ENCODE measurements around the gene RAP1A. TPM values are rescaled to one million over a fixed set of nuclear protein-coding genes. Genes with fewer than 3 reads are reported as not detected.
"Not testable (repeated sequence)": the region's sequence is repeated elsewhere in the genome, so short reads cannot be mapped to it uniquely, and the experiment has no call there.

RAP1A gene
- polyA plus RNA-seq, 1 donor, result 95.2 TPM

GRCh38 chr1:111660204-111661150 lies 40.9 kb downstream of the RAP1A start:
- Histone ChIP-seq H3K9me3 (ENCODE audit: control insufficient read depth, low read depth, low read length) (peaks cover 2% of the 10 kb centered on the region), H3K36me3 (ENCODE audit: control insufficient read depth, insufficient read depth, low read length) (no peaks in the 10 kb centered on the region), H3K4me3 (ENCODE audit: low read length) (no peak overlapping the region), H3K27me3 (ENCODE audit: control insufficient read depth, insufficient read depth, low read length) (no peaks in the 10 kb centered on the region), H3K27ac (ENCODE audit: low read length) (peak overlapping the region; percentile 45), H3K4me1 (ENCODE audit: control insufficient read depth, insufficient read depth, low read length) (peaks cover 31% of the 10 kb centered on the region)
- peak in 1 of 2 donors; percentile 51 for DNase-seq
- 0% methylated on average over 1 of the region's 5 CpGs for WGBS (ENCODE audit: insufficient coverage, low lambda C conversion rate)

DNA sequence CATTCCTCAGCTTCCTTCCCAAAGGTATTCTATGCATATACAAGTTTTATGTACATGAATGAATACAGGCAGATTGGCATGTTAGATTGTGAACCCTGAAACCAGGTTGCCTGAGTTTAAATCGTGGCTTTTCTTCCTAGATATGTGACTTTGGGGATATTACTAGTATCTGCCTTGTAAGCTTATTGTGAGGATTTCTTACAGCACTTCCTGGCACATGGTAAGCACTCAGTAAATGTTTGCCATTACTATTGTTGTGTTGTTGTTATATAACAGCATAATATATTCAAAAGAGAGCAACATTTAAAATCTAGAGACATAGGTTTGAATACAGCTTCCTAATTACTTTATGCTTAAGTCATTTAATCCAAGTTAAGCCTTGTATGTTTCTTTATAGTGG lies 45.1 kb downstream of the RAP1A start:
- Histone ChIP-seq H3K36me3 (ENCODE audit: control insufficient read depth, insufficient read depth, low read length) (peaks cover 3% of the 10 kb centered on the region), H3K4me3 (ENCODE audit: low read length) (no peak overlapping the region), H3K27me3 (ENCODE audit: control insufficient read depth, insufficient read depth, low read length) (no peaks in the 10 kb centered on the region), H3K4me1 (ENCODE audit: control insufficient read depth, insufficient read depth, low read length) (peaks cover 17% of the 10 kb centered on the region), H3K27ac (ENCODE audit: low read length) (peak overlapping the region; percentile 57), H3K9me3 (ENCODE audit: control insufficient read depth, low read depth, low read length) (peaks cover 2% of the 10 kb centered on the region)
- no peak for DNase-seq
- no CpG with 5 or more reads among the region's 1 CpG for WGBS (ENCODE audit: insufficient coverage, low lambda C conversion rate)

GRCh38 chr1:111665497-111665896 lies 45.9 kb downstream of the RAP1A start:
- Histone ChIP-seq H3K4me1 (ENCODE audit: control insufficient read depth, insufficient read depth, low read length) (peaks cover 9% of the 10 kb centered on the region), H3K27me3 (ENCODE audit: control insufficient read depth, insufficient read depth, low read length) (no peaks in the 10 kb centered on the region), H3K4me3 (ENCODE audit: low read length) (no peak overlapping the region), H3K27ac (ENCODE audit: low read length) (no peak overlapping the region), H3K9me3 (ENCODE audit: control insufficient read depth, low read depth, low read length) (peaks cover 2% of the 10 kb centered on the region), H3K36me3 (ENCODE audit: control insufficient read depth, insufficient read depth, low read length) (peaks cover 3% of the 10 kb centered on the region)
- no peak for DNase-seq

DNA sequence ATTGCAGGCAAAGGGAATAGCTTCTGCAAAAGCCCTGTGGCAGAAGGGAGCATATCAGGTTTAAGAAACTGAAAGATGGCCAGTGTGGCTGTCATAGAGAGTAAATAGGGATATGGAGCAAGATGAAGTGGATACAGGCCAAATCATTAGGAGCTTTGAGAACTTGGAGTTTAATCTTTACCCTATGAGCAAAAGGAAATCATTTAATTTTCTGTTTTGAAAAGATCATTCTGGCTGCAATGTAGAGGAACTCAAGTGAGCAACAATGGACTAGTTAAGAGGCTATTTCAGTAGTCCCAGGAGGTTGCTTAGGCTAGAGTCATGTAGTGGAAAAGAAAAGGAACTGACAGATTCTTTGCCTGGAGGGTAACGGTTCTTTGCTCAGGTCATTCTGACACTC lies 47.2 kb downstream of the RAP1A start:
- peaks cover 3% of the 10 kb centered on the region for H3K36me3 ChIP-seq (ENCODE audit: control insufficient read depth, insufficient read depth, low read length)
- H3K9me3 ChIP-seq (ENCODE audit: control insufficient read depth, low read depth, low read length), result peaks cover 2% of the 10 kb centered on the region
- no peaks in the 10 kb centered on the region for H3K27me3 ChIP-seq (ENCODE audit: control insufficient read depth, insufficient read depth, low read length)
- no CpG with 5 or more reads among the region's 1 CpG for WGBS (ENCODE audit: insufficient coverage, low lambda C conversion rate)
- H3K4me1 ChIP-seq (ENCODE audit: control insufficient read depth, insufficient read depth, low read length), result no peaks in the 10 kb centered on the region
- H3K4me3 ChIP-seq (ENCODE audit: low read length), result no peak overlapping the region
- no peak for DNase-seq
- no peak overlapping the region for H3K27ac ChIP-seq (ENCODE audit: low read length)

- no peaks in the 10 kb centered on the region for H3K27me3 ChIP-seq (ENCODE audit: control insufficient read depth, insufficient read depth, low read length)
- no CpG with 5 or more reads among the region's 1 CpG for WGBS (ENCODE audit: insufficient coverage, low lambda C conversion rate)
- H3K36me3 ChIP-seq (ENCODE audit: control insufficient read depth, insufficient read depth, low read length), result peaks cover 3% of the 10 kb centered on the region
- no peak overlapping the region for H3K27ac ChIP-seq (ENCODE audit: low read length)
- peaks cover 2% of the 10 kb centered on the region for H3K9me3 ChIP-seq (ENCODE audit: control insufficient read depth, low read depth, low read length)
- no peak for DNase-seq
- H3K4me1 ChIP-seq (ENCODE audit: control insufficient read depth, insufficient read depth, low read length), result no peaks in the 10 kb centered on the region
- no peak overlapping the region for H3K4me3 ChIP-seq (ENCODE audit: low read length)
These were observed 49.7 kb downstream of the RAP1A start for GRCh38 chr1:111669268-111669667.

DNA sequence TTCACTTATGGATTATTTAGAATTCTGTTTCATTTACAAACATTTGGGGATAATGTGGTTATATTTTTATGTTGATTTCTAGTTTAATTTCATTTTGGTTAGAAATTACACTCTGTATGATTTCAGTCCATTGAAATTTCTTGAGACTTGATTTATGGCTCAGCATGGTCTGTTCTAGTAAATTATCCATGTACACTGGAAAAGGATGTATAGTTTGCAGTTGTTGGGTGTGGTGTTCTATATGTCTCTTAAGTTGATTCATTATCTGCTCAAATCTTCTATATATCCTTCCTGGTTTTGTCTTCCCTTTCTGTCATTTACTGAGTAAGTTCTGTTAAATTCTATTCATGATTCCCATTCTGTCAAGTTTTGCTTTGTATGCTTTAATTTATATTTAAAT lies 52.3 kb downstream of the RAP1A start:
- no peaks in the 10 kb centered on the region for H3K9me3 ChIP-seq (ENCODE audit: control insufficient read depth, low read depth, low read length)

DNA sequence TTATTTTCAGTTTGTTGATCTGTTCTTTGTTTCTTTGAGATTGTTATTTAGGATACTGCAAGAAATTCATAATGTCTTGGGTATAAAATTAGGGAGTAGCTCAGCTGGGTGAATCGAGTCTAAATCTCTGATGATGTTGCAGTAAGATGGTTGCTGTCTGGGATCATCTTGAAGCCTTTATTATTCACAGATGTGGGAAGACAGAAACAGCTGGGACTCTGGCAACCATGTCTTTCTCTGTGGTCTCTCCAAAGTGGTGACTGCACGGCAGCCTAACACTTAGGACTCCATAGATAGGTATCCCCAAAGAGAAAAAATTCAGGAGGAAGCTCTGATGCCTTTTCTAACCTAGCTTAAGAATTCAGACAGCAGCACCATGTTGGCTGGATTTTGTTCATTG lies 52.7 kb downstream of the RAP1A start:
- DNase-seq, result no peak
- Histone ChIP-seq H3K27me3 (ENCODE audit: control insufficient read depth, insufficient read depth, low read length) (no peaks in the 10 kb centered on the region), H3K4me1 (ENCODE audit: control insufficient read depth, insufficient read depth, low read length) (no peaks in the 10 kb centered on the region), H3K27ac (ENCODE audit: low read length) (no peak overlapping the region), H3K4me3 (ENCODE audit: low read length) (no peak overlapping the region), H3K9me3 (ENCODE audit: control insufficient read depth, low read depth, low read length) (peaks cover under 1% of the 10 kb centered on the region), H3K36me3 (ENCODE audit: control insufficient read depth, insufficient read depth, low read length) (peaks cover 9% of the 10 kb centered on the region)
- no CpG with 5 or more reads among the region's 2 CpGs for WGBS (ENCODE audit: insufficient coverage, low lambda C conversion rate)

More for the DNA sequence above, 52.3 kb downstream of the RAP1A start:
- Histone ChIP-seq H3K36me3 (ENCODE audit: control insufficient read depth, insufficient read depth, low read length) (peaks cover 8% of the 10 kb centered on the region), H3K4me1 (ENCODE audit: control insufficient read depth, insufficient read depth, low read length) (no peaks in the 10 kb centered on the region), H3K27me3 (ENCODE audit: control insufficient read depth, insufficient read depth, low read length) (no peaks in the 10 kb centered on the region), H3K4me3 (ENCODE audit: low read length) (no peak overlapping the region), H3K27ac (ENCODE audit: low read length) (no peak overlapping the region)
- no peak for DNase-seq

DNA sequence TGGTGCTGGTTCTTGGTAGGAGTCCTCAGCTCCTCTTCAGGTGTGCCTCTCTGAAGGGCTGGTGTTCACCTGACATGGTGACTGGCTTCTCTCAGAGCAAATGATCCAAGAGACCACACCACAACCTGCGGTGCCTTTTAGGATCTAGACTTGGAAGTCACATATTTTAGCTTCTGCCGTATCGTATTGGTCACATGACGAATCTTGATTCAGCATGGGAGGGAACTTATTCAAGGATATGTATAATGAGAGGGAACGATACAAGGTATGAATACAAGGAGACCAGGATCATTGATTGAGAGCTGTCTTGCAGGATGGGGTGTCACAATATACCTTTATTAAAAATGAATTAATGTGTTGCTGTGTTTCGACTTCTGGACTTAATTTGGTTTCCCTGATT lies 58.0 kb downstream of the RAP1A start:
- H3K9me3 ChIP-seq (ENCODE audit: control insufficient read depth, low read depth, low read length), result peaks cover 10% of the 10 kb centered on the region
- DNase-seq, result no peak
- 100% methylated on average over 1 of the region's 6 CpGs for WGBS (ENCODE audit: insufficient coverage, low lambda C conversion rate)
- no peaks in the 10 kb centered on the region for H3K27me3 ChIP-seq (ENCODE audit: control insufficient read depth, insufficient read depth, low read length)
- H3K4me1 ChIP-seq (ENCODE audit: control insufficient read depth, insufficient read depth, low read length), result no peaks in the 10 kb centered on the region
- H3K4me3 ChIP-seq (ENCODE audit: low read length), result no peak overlapping the region
- no peak overlapping the region for H3K27ac ChIP-seq (ENCODE audit: low read length)
- H3K36me3 ChIP-seq (ENCODE audit: control insufficient read depth, insufficient read depth, low read length), result peaks cover 20% of the 10 kb centered on the region

DNA sequence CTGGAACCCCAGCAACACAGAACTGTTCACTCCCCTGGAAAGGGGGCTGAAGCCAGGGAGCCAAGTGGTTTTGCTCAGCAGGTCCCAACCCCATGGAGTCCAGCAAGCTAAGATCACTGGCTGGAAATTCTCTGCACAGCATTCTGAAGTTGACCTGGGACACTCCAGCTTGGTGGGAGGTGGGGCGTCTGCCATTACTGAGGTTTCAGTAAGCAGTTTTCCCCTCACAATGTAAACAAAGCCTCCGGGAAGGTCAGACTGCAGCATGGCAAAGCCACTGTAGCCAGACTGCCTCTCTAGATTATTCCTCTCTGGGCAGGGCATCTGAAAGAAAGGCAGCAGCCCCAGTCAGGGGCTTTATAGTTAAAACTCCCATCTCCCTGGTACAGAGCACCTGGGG lies 60.0 kb downstream of the RAP1A start:
- Histone ChIP-seq H3K27ac (ENCODE audit: low read length) (no peak overlapping the region), H3K4me3 (ENCODE audit: low read length) (no peak overlapping the region), H3K27me3 (ENCODE audit: control insufficient read depth, insufficient read depth, low read length) (no peaks in the 10 kb centered on the region), H3K9me3 (ENCODE audit: control insufficient read depth, low read depth, low read length) (peaks cover 10% of the 10 kb centered on the region), H3K4me1 (ENCODE audit: control insufficient read depth, insufficient read depth, low read length) (no peaks in the 10 kb centered on the region), H3K36me3 (ENCODE audit: control insufficient read depth, insufficient read depth, low read length) (peaks cover 20% of the 10 kb centered on the region)
- no peak for DNase-seq
- WGBS (ENCODE audit: insufficient coverage, low lambda C conversion rate), result no CpG with 5 or more reads among the region's 2 CpGs

- peaks cover 20% of the 10 kb centered on the region for H3K36me3 ChIP-seq (ENCODE audit: control insufficient read depth, insufficient read depth, low read length)
- H3K27me3 ChIP-seq (ENCODE audit: control insufficient read depth, insufficient read depth, low read length); DNase-seq; H3K4me1 ChIP-seq (ENCODE audit: control insufficient read depth, insufficient read depth, low read length); H3K27ac ChIP-seq (ENCODE audit: low read length); H3K4me3 ChIP-seq (ENCODE audit: low read length): not testable (repeated sequence)
- H3K9me3 ChIP-seq (ENCODE audit: control insufficient read depth, low read depth, low read length), result peaks cover 10% of the 10 kb centered on the region
- WGBS (ENCODE audit: insufficient coverage, low lambda C conversion rate), result no CpG with 5 or more reads among the region's 9 CpGs
These were observed 60.7 kb downstream of the RAP1A start for GRCh38 chr1:111680212-111680800.
